HG02852 (cell line): ENCODE data around the gene SMIM43.
"Not testable (repeated sequence)": the region's sequence is repeated elsewhere in the genome, so short reads cannot be mapped to it uniquely, and the experiment has no call there.

Source experiments
- ATAC-seq: cut with Tn5 transposase; IDR thresholded peaks from one replicate; pipeline ENCODE4 v1.9.1; 2021; ENCODE audit warnings: mild to moderate bottlenecking, moderate library complexity; ENCODE audit not compliant: unreplicated experiment

The SMIM43 gene

DNA sequence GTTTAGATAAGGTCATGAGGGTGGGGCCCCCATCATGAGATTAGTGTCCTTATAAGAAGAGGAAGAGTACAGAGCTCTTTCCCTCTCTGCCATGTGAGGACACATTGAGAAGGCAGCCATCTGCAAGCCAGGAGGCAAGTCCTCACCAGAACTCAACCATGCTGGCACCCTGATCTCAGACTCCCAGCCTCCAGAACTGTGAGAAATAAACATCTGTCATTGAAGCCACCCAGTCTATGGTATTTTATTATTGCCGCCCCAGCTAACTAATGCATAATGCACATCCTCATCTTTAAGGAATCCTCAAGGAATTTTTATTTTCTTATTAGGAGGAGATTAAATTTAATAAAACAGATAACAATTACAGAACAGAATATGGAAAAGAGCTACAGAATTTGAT is 19.4 kb upstream of the SMIM43 start:
- ATAC-seq = no peak

DNA sequence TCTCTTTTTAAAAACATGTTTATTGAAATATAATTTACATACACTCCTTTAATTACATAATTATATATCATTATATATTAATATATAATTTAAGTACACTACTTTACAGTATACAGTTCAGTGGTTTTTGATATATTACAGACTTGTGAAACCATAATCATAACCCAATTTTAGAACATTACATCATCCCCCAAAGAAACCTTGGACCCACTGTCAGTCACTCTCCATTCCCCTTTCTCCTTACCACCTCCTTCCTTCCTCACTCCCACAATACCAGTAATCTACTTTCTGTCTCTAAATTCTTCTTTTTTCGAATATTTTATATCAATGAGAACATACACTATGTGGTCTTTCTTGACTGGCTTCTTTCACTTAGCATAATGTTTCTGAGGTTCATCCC is 18.2 kb upstream of the SMIM43 start:
- ATAC-seq = no peak

DNA sequence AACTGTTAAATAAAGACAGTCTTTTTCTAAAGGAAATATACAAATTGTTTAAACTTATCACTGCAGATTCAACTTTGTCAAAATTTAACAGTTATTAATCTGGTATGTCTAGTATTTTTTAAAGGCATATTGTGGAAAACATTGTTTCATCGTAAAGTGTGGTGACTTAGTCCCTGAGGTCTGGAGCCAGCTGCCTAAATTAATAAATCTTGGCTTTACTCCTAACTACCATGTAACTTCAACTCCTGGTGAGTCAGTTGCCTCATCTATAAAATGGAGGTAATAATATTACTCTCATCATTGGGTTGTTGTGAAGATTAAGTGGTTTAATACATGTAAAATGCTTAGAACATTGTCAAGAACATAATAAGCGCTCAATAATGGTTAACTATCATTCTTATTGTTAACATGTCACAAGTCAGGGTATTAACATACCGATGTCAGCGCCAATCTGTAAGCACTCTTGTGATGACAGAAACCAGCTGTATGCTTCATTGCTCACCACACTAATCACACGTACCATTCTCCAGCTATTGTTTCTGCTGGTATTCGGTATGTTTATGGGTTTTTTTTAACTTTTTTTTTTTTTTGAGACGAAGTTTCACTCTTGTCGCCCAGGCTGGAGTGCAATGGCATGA is 14.1 kb upstream of the SMIM43 start:
- no peak for ATAC-seq

- ATAC-seq = peak; percentile 66
Measured at GRCh38 chr4:121777625-121778024, 12.7 kb upstream of the SMIM43 start.

DNA sequence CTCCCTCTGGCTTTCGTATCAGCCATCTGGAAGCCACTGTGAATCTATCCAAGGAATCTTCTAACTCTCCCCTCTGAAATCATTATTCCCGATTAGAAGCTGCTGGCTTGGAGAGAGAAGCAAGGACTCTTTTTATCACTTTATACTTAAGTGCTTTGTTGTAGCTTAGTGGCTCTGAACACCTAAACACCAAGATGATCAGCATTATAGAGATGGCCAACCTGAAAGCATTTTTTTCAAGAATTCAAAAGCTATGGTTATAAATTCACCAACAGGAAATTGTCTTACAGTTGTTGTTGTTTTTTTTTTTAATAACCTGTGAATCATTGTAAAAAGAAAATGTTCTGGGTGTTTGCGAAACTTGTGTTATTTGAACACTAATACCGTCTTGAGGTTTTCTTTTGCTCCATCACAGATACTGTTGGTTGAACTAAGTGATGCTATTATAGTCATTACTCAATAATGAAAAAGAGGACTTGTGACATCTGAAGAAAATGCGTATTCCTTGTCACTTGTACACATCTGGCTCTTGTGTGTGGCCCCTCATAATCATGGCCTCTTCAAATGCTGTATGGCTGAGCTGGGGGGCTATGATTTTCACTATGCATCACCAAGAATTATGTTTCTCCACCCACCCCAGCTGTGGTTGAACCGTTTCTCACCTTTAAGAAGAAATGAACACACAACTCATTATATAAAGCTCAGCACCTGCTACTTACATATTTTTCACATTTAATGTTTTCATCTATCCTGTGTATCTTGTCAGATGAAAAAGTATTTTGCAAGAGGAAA is 11.8 kb upstream of the SMIM43 start:
- ATAC-seq = no peak

DNA sequence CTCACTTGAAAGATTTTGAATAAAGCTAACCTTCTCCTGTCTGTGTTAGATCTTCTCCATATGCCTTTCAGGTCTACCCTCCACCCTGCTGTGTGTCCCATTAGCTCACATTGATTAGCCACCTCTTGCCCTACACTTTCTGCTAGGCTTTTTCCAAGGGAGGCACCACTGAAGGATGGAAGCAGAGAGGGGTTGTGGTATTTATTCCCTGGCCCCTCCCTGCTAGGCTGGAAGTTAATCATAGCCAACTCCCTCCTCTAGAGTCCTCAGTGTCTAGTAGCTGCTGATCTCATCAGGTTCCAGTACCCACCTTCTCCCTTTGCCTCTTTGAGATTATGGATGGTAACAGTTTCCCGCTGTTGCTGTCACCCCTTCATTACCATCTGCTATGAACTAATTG is 8.9 kb upstream of the SMIM43 start:
- no peak for ATAC-seq

DNA sequence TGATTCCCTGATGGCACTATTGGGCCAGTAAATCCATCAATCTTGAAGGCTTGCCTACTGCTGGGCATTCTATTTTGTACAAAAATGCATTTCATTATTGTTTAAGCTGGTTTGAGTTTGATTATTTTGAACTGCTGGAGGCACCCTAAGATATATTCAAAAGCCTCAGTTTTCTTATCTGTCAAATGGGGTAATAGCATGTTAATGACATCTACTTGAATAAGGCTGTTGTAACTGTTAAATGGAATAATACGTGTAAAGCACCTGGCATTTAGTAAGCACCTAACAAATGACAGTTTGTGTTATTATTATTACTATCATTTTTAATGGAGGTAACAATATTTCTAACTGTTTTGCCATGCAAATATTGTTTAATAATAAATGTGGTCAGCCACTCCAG is 6.9 kb upstream of the SMIM43 start:
- ATAC-seq = no peak

- no peak for ATAC-seq
Measured at GRCh38 chr4:121769341-121769740, 4.4 kb upstream of the SMIM43 start.

DNA sequence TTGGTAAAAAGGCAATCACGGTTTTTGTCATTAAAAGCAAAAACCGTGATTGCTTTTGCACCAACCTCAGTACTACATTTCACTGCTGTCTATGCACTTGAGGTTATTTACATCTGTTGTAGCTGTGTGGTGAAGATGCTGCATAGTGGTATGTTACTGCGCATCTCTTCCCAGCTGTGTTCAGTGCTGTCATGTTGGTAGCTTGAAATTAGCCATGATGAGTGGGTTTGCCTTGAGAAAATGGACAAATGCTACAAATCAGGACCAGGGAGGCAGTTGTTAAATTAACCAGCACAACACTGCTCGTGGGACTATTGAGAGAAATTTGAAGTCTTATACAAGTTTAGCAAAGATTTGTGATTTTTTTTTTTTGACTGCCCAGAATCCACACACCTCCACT is 2.2 kb upstream of the SMIM43 start:
- ATAC-seq = no peak

DNA sequence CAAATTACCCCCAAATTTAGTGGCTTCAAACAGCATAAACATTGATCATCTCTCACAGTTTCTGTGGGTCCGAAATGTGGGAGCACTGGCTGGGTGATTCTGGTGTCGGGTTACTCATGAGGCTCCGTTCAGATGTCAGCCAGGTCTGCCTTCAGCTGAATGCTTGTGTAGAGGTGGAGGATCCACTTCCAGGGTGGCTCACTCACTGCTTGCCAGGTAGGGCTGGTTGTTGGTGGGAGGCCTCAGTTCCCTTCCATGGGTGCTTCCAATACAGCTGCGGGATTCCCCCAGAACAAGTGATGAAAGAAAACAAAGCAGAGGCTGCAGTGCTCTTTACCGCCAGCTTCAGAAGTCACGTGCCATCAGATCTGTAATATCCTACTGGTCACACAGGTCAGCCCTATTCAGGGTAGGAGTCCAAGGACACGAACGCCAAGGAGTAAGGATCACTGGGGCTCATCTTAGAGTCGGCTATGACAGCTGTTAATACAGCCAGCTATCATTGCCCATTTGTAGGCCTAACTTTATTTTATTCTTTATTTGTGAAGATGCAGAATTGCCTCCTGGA is 1.1 kb upstream of the SMIM43 start:
- no peak for ATAC-seq

GRCh38 chr4:121765368-121765705 is 373 bp upstream of the SMIM43 start:
- ATAC-seq = no peak

DNA sequence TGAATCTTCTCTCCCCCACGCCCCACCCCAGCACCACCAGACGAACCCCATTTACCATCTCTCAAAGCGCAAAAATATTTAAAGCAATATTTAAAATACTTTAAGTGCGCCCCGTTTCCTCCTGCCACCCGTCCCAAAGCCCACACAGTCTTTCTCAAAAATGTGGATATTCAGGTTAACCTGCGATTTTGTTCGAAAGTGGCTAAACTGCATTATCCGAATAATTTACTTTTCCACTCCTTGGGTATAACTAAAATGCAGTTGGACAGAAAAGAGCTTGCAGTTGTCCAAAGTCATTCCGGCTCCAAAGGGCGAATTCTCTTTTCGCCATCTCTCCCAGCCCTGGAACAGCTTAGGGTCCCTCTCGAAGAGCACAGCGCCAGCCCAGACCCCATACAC is 662 bp downstream of the SMIM43 start:
- no peak for ATAC-seq

DNA sequence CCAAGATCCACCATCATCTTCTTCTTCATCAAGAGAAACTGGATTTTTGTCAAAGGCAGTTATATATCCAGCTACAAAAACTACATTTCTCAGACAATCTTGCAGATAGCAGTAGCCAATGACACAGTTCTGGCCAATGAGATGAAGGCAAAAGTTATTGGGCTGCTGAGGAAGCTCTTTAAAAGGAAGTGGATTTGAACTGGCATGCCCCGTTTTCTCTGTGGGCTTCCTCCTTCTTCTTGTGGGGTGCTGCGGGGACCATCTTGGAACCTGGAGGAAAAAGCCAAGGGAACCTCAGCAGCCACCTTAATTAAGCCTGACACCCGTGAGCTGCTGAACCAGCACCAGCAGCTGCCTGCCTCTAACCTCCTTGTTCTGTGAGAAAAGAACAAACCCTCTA is 4.8 kb downstream of the SMIM43 start:
- no peak for ATAC-seq

GRCh38 chr4:121758925-121759568 is 5.9 kb downstream of the SMIM43 start:
- ATAC-seq = no peak

GRCh38 chr4:121752142-121752541 is 12.8 kb downstream of the SMIM43 start:
- not testable (repeated sequence) for ATAC-seq

DNA sequence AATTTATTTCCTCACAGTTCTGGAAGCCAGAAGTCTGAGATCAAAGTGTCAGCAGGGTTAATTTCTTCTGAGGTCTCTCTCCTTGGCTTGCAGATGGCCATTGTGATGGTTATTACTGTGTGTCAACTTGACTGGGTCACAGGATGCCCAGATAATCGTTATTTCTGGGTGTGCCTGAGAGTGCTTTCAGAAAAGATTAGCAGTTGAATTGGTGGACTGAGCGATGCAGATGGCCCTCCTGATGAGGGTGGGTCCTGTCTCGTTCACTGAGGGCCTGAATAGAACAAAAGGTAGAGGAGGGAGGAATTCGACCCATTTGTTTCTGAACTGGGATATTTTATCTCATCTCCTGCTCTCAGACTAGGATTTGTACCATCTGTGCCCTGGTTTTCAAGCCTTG is 15.7 kb downstream of the SMIM43 start:
- ATAC-seq = no peak

GRCh38 chr4:121742794-121743193 is 22.2 kb downstream of the SMIM43 start:
- ATAC-seq = no peak

- no peak for ATAC-seq
Measured at GRCh38 chr4:121741751-121742150, 23.2 kb downstream of the SMIM43 start.

GRCh38 chr4:121740796-121741409 is 24.1 kb downstream of the SMIM43 start:
- no peak for ATAC-seq

GRCh38 chr4:121739575-121739974 is 25.4 kb downstream of the SMIM43 start:
- ATAC-seq = no peak

DNA sequence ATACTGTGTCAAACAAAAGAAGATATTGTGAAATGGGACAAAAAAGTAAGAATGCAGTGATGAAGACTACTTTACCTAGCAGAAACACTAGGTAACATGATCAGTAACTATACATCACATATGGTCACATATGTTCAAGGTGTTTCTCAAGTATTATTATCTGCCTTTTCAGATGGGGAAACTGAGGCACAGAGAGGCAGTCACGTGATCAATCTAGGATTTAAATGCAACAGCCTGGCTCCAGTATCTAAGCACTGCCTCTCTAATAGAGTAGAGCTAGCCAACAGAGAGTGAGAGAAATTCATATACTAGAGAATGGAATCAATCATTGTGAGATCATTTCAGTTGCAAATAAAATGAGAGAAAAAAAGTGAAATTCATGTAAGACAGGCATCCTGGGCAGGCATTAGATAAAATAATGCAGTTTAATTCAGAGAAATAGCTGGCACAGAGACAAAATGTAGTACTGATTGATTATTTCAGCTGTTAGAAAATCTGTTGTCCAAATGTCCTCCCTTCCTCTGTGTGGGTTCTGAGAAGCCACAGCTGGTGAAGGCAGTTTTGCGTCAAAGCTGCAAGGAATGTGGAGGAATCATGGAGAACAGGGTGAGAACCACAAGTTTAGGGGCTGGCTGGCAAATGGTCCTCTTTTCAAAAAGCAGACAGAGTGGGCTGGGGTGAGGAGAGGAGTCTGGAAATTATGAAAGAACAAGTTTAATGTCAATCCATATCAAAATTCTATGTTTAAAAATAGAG is 26.0 kb downstream of the SMIM43 start:
- no peak for ATAC-seq
